Measurements from ENCODE around the gene CFAP45. TPM values are rescaled to one million over a fixed set of nuclear protein-coding genes. Genes with fewer than 3 reads are reported as not detected.

Gene CFAP45
- polyA plus RNA-seq, 2 of the 4 experiments (the other 2 are of a cell fraction): 0.67 to 0.89 TPM

DNA sequence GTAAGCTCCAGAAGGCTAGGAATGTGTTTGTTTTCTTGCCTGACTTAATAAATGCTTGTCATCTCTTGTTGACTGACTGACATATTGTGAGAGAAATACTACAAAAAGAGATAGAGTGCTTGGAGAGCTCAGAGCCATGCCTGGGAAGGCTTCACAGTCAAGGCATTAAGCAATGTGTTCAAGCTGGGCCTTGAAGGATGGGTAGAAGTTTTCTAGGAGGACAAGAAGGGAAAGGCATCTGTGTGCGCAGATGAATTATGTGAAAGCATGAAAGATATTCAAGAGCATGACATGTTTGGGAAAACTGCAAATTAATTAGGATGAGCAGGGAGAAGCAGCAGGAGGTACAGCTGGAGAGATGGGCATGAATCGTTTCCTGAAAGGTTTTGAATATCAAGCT, 67.7 kb downstream of the CFAP45 start:
- ChIA-PET CTCF (interaction anchor here (0.7 to 8.9 kb wide), 8 partner anchors 9 to 700 kb away, joined by 3 to 55 read pairs (median 3); no protein-coding TSS in a partner anchor), POLR2A (no interaction called here)
- TF ChIP-seq CEBPB (IDR thresholded peaks at IDR 0.05) (no peak), RARB (CRISPR knock-in tag; IDR thresholded peaks at IDR 0.05) (no peak), JUNB (IDR thresholded peaks at IDR 0.05) (no peak), JUN (IDR thresholded peaks at IDR 0.05) (no peak), NFE2L2 (conservative IDR thresholded peaks at IDR 0.05; ENCODE audit: low read length) (no peak), PHF8 (IDR thresholded peaks at IDR 0.05; ENCODE audit: borderline replicate concordance, low read depth) (no peak), EHF (CRISPR knock-in tag; IDR thresholded peaks at IDR 0.05) (no peak), CHD4 (IDR thresholded peaks at IDR 0.05; ENCODE audit: borderline replicate concordance) (no peak), ZFP36 (IDR thresholded peaks at IDR 0.05; ENCODE audit: borderline replicate concordance, partially characterized antibody) (no peak)
- TF ChIP-seq, protein P1, sequence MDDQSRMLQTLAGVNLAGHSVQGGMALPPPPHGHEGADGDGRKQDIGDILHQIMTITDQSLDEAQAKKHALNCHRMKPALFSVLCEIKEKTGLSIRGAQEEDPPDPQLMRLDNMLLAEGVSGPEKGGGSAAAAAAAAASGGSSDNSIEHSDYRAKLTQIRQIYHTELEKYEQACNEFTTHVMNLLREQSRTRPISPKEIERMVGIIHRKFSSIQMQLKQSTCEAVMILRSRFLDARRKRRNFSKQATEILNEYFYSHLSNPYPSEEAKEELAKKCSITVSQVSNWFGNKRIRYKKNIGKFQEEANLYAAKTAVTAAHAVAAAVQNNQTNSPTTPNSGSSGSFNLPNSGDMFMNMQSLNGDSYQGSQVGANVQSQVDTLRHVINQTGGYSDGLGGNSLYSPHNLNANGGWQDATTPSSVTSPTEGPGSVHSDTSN (IDR thresholded peaks at IDR 0.05): no peak
- TF ChIP-seq, protein P2, sequence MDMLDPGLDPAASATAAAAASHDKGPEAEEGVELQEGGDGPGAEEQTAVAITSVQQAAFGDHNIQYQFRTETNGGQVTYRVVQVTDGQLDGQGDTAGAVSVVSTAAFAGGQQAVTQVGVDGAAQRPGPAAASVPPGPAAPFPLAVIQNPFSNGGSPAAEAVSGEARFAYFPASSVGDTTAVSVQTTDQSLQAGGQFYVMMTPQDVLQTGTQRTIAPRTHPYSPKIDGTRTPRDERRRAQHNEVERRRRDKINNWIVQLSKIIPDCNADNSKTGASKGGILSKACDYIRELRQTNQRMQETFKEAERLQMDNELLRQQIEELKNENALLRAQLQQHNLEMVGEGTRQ (IDR thresholded peaks at IDR 0.05): no peak
- WGBS (ENCODE audit: missing lambda C conversion rate): 74% methylated on average over 2 of the region's 2 CpGs
- FAIRE-seq (no peak), ATAC-seq (no peak), DNase-seq (ENCODE audit: low read depth in 1 of 2, low spot score in 1 of 2) (no peak)
- Histone ChIP-seq H3K4me1 (no peaks in the 10 kb centered on the region), H3K4me2 (no peak overlapping the region), H3K9me3 (no peaks in the 10 kb centered on the region), H3K4me3 (no peak overlapping the region), H3K27ac (no peak overlapping the region)

DNA sequence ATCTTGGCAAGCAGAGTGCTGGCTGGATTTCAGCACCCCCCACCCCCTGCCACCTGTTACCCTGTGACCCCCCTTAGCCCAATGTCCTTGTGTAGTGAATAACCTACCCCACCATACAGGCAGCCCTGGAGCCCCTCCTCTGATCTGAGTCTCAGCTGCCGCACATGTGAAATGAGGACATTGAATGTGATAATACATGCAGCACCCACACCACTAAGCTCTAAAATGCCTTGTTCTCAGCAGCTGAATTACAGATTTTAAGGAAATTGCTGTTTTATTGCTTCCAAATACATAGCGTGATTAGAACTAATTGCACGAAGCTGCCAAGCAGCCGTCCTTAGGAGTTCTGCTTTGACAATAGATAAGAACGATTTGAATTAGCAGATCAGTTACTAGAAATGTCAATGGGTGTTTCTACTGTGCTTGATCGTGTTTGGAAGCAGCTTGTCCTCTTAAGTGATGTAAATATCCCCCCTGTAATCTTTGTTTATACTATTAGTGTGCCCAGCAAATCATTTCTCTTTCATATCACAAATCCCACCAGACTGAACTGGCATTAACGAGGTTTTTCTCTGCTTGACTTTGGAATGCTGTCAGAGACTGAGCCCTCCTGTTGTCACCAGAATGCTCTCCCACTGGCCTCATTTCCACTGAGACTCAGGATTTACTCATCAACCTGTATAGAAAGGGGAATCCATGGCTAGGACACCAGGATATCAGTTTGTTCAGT, 68.4 kb downstream of the CFAP45 start:
- no peak for DNase-seq (ENCODE audit: low read depth in 1 of 2, low spot score in 1 of 2)
- ATAC-seq: no peak
- FAIRE-seq: no peak
- Histone ChIP-seq H3K4me2 (no peak overlapping the region), H3K4me3 (no peak overlapping the region), H3K27ac (no peak overlapping the region), H3K9me3 (no peaks in the 10 kb centered on the region), H3K4me1 (no peaks in the 10 kb centered on the region)
- WGBS (ENCODE audit: missing lambda C conversion rate): 65% methylated on average over 7 of the region's 7 CpGs
- CTCF ChIA-PET: interaction anchor here (0.7 to 8.9 kb wide), 7 partner anchors 10 to 671 kb away, joined by 3 to 55 read pairs (median 4); no protein-coding TSS in a partner anchor
- no peak for TF ChIP-seq SREBF2 (IDR thresholded peaks at IDR 0.05)
- TF ChIP-seq NFE2L2 (conservative IDR thresholded peaks at IDR 0.05; ENCODE audit: low read length): no peak
- no peak for TF ChIP-seq RFX5 (IDR thresholded peaks at IDR 0.05)
- no peak for TF ChIP-seq MAZ (IDR thresholded peaks at IDR 0.05; ENCODE audit: borderline replicate concordance, low read depth, low read length)
- no peak for TF ChIP-seq NR3C1 (IDR thresholded peaks at IDR 0.05)
- TF ChIP-seq, protein P1 (IDR thresholded peaks at IDR 0.05): no peak
- no peak for TF ChIP-seq KDM1A (IDR thresholded peaks at IDR 0.05; ENCODE audit: low read depth)
- TF ChIP-seq ZNF302 (CRISPR knock-in tag; IDR thresholded peaks at IDR 0.05): no peak
- no peak for TF ChIP-seq RCOR1 (IDR thresholded peaks at IDR 0.05; ENCODE audit: low read depth, low read length)
- no peak for TF ChIP-seq ESRRA (IDR thresholded peaks at IDR 0.05; ENCODE audit: borderline replicate concordance, low read length)
- TF ChIP-seq CHD4 (IDR thresholded peaks at IDR 0.05; ENCODE audit: borderline replicate concordance): no peak
- POLR2A ChIA-PET: no interaction called here

DNA sequence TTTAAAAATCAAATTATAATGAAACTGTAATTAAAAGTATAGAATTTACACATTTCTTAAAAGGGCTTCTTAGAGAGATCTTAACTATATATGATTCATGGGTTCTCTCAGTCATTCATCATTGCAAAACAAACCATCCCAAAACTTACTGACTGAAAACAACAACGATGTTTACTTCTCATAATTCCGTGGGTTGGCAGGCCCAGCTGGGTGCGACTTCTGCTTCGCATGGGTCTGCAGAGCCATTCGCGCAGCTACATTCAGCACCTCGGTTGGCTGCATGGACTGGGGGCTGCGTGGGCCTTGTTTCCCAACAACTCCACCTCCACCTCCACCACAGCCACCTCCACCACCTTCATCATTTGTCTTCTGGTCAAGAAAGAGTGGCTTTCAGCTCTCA, 69.2 kb downstream of the CFAP45 start:
- Histone ChIP-seq H3K4me2 (no peak overlapping the region), H3K4me3 (no peak overlapping the region), H3K27ac (no peak overlapping the region), H3K4me1 (no peaks in the 10 kb centered on the region), H3K9me3 (no peaks in the 10 kb centered on the region)
- CTCF ChIA-PET: interaction anchor here (0.8 to 8.9 kb wide), 7 partner anchors 11 to 61 kb away, joined by 3 to 55 read pairs (median 8); no protein-coding TSS in a partner anchor
- TF ChIP-seq RFX5 (IDR thresholded peaks at IDR 0.05) (no peak), JUNB (IDR thresholded peaks at IDR 0.05) (no peak), ESRRA (IDR thresholded peaks at IDR 0.05; ENCODE audit: borderline replicate concordance, low read length) (no peak), MYC (IDR thresholded peaks at IDR 0.05; ENCODE audit: borderline replicate concordance, low read length) (no peak)
- ATAC-seq (no peak), DNase-seq (ENCODE audit: low read depth in 1 of 2, low spot score in 1 of 2) (no peak), FAIRE-seq (no peak)
- POLR2A ChIA-PET: no interaction called here
- WGBS (ENCODE audit: missing lambda C conversion rate): 79% methylated on average over 8 of the region's 8 CpGs
